GM12801 (cell line): ENCODE measurements around the gene GPC5.

Experiments
- CTCF ChIP-seq: IDR thresholded peaks from one replicate; pipeline ENCODE4 v1.5.1; 2011; ENCODE audit warnings: control low read depth; ENCODE audit not compliant: insufficient read length; ENCODE audit errors: extremely low read depth

GPC5 gene

GRCh38 chr13:91785431-91786119 lies 387.2 kb downstream of the GPC5 start:
- no peak for TF ChIP-seq CTCF

- no peak for TF ChIP-seq CTCF
Observed at GRCh38 chr13:91792054-91792453, 393.6 kb downstream of the GPC5 start.

- TF ChIP-seq CTCF: no peak
Observed at GRCh38 chr13:91797567-91797966, 399.1 kb downstream of the GPC5 start.

GRCh38 chr13:91802957-91803356 lies 404.5 kb downstream of the GPC5 start:
- no peak for TF ChIP-seq CTCF

GRCh38 chr13:91804724-91805123 lies 406.3 kb downstream of the GPC5 start:
- TF ChIP-seq CTCF: no peak

GRCh38 chr13:91805605-91806004 lies 407.2 kb downstream of the GPC5 start:
- TF ChIP-seq CTCF: no peak

GRCh38 chr13:91809161-91809560 lies 410.7 kb downstream of the GPC5 start:
- no peak for TF ChIP-seq CTCF
